PC-3 (cell line): ENCODE results near the gene TESK2. TPM values are rescaled to one million over a fixed set of nuclear protein-coding genes. Genes with fewer than 3 reads are reported as not detected.

ENCODE experiments used
- ATAC-seq: fragments of 200-7000 bp; cut with Tn5 transposase; 2 replicates; pipeline ENCODE4 v1.9.1; 2020; ENCODE audit warnings: mild to moderate bottlenecking, moderate library complexity
- BruUV-seq: library from RNA; stranded (reverse); fragments of 400-500 nt; replicated peaks from 2 replicates; lab custom pipeline; 2021; lab: Mats Ljungman, UMichigan
- CTCF ChIA-PET: fragments of 300-600 bp; sonication (Branson Sonifier 250); formaldehyde crosslinking; loops from one replicate; lab custom pipeline; 2022; ENCODE audit warnings: antibody characterized with exemption; lab: Charles Lee
- POLR2A ChIA-PET: fragments of 300-600 bp; sonication (Branson Sonifier 250); formaldehyde crosslinking; loops from one replicate; lab custom pipeline; 2022; ENCODE audit warnings: antibody characterized with exemption; ENCODE audit not compliant: unreplicated experiment; lab: Charles Lee
- DNase-seq: peaks from one replicate; pipeline ENCODE4 v3.0.0-alpha.2; 2015
- H2AFZ ChIP-seq: fragments of 300-600 bp; sonication (generic); 2 replicates; pipeline ENCODE4 v1.6.0; 2016; ENCODE audit warnings: antibody characterized with exemption, low read length
- H3F3A ChIP-seq: fragments of 300-600 bp; sonication (generic); one replicate; pipeline ENCODE4 v1.6.0; 2017; ENCODE audit warnings: antibody characterized with exemption, low read length, control low read depth, mild to moderate bottlenecking; ENCODE audit not compliant: unreplicated experiment
- H3K27ac ChIP-seq: fragments of 300-600 bp; sonication (generic); 2 replicates; pipeline ENCODE4 v1.5.1; 2016; ENCODE audit warnings: mild to moderate bottlenecking, low read length
- H3K27me3 ChIP-seq: fragments of 300-600 bp; sonication (generic); 2 replicates; pipeline ENCODE4 v1.6.1; 2016; ENCODE audit warnings: low read length, mixed read lengths
- H3K36me3 ChIP-seq: fragments of 300-600 bp; sonication (generic); 2 replicates; pipeline ENCODE4 v1.6.1; 2016; ENCODE audit warnings: low read depth, mixed run types, low read length, mixed read lengths
- H3K4me1 ChIP-seq: fragments of 300-600 bp; sonication (generic); 2 replicates; pipeline ENCODE4 v1.5.1; 2016; ENCODE audit warnings: low read length; ENCODE audit not compliant: insufficient read depth
- H3K4me2 ChIP-seq: fragments of 300-600 bp; sonication (generic); 2 replicates; pipeline ENCODE4 v1.6.0; 2016; ENCODE audit warnings: low read length
- H3K4me3 ChIP-seq: fragments of 300-600 bp; sonication (generic); 2 replicates; pipeline ENCODE4 v1.5.1; 2016; ENCODE audit warnings: mild to moderate bottlenecking, low read length, mixed read lengths
- H3K79me2 ChIP-seq: fragments of 300-600 bp; sonication (generic); 2 replicates; pipeline ENCODE4 v1.6.1; 2017; ENCODE audit warnings: low read length, mixed read lengths
- H3K9ac ChIP-seq: fragments of 300-600 bp; sonication (generic); 2 replicates; pipeline ENCODE4 v1.6.0; 2016; ENCODE audit warnings: mild to moderate bottlenecking, low read length
- H3K9me2 ChIP-seq: fragments of 300-600 bp; sonication (generic); replicated peaks from 2 replicates; pipeline ENCODE4 v1.6.1; 2016; ENCODE audit warnings: mixed run types, low read length, mixed read lengths
- H3K9me3 ChIP-seq: fragments of 300-600 bp; sonication (generic); 2 replicates; pipeline ENCODE4 v1.6.1; 2016; ENCODE audit warnings: low read length, mixed read lengths
- H4K20me1 ChIP-seq: fragments of 300-600 bp; sonication (generic); 2 replicates; pipeline ENCODE4 v1.6.1; 2016; ENCODE audit warnings: low read length, mixed read lengths
- EZH2 ChIP-seq: fragments of 300-600 bp; sonication (generic); IDR thresholded peaks from one replicate; pipeline ENCODE4 v1.6.1; 2017; ENCODE audit warnings: antibody characterized with exemption, mild to moderate bottlenecking, low read length; ENCODE audit not compliant: unreplicated experiment
- EZH2phosphoT487 ChIP-seq: fragments of 300-600 bp; sonication (generic); IDR thresholded peaks from 2 replicates; pipeline ENCODE4 v1.6.1; 2018; ENCODE audit warnings: mild to moderate bottlenecking, antibody characterized with exemption, low read length, borderline replicate concordance
- intact Hi-C: fragments of 100-400 bp; cut with micrococcal nuclease; formaldehyde crosslinking; loops from 2 replicates; pipeline ENCODE4 v1.9.0; 2023
- total RNA-seq: library from RNA; depleted of rRNA; stranded (reverse); fragments of >200 nt; gene quantifications from 2 replicates; pipeline ENCODE4 v1.2.3, GENCODE V29; 2014
- TF ChIP-seq, protein P1 (sequence below): fragments of 300-600 bp; sonication (generic); conservative IDR thresholded peaks from 2 replicates; pipeline ENCODE4 v1.5.1; 2017; ENCODE audit warnings: antibody characterized with exemption, low read depth, mild to moderate bottlenecking, low read length

TESK2 gene
- total RNA-seq, 1 experiment from 2014 or later, result 6.0 TPM

- BruUV-seq, result no TSS peak
Measured at GRCh38 chr1:45331436-45332345, 159.3 kb downstream of the TESK2 start.

GRCh38 chr1:45329445-45329844 lies 161.5 kb downstream of the TESK2 start:
- Histone ChIP-seq H3F3A (no peaks in the 10 kb centered on the region), H3K4me2 (peak overlapping the region; percentile 20), H3K27ac (no peak overlapping the region), H3K4me3 (no peak overlapping the region), H4K20me1 (no peaks in the 10 kb centered on the region), H3K9ac (no peak overlapping the region), H3K4me1 (peaks cover 13% of the 10 kb centered on the region), H3K27me3 (no peaks in the 10 kb centered on the region), H3K9me2 (no peaks in the 10 kb centered on the region), H3K9me3 (no peaks in the 10 kb centered on the region), H3K79me2 (no peaks in the 10 kb centered on the region), H2AFZ (no peak overlapping the region), H3K36me3 (no peaks in the 10 kb centered on the region)
- BruUV-seq, result no TSS peak
- CTCF ChIA-PET, result interaction anchor here (0.5 to 0.6 kb wide), 2 partner anchors 26 to 376 kb away, joined by 5 to 7 read pairs; no protein-coding TSS in a partner anchor
- intact Hi-C loops, result no loop called here
- ATAC-seq (peak; percentile 79), DNase-seq (peak; percentile 56)
- POLR2A ChIA-PET, result no interaction called here
- TF ChIP-seq EZH2phosphoT487, result no peak
- no peak for TF ChIP-seq EZH2
- TF ChIP-seq, protein P1, sequence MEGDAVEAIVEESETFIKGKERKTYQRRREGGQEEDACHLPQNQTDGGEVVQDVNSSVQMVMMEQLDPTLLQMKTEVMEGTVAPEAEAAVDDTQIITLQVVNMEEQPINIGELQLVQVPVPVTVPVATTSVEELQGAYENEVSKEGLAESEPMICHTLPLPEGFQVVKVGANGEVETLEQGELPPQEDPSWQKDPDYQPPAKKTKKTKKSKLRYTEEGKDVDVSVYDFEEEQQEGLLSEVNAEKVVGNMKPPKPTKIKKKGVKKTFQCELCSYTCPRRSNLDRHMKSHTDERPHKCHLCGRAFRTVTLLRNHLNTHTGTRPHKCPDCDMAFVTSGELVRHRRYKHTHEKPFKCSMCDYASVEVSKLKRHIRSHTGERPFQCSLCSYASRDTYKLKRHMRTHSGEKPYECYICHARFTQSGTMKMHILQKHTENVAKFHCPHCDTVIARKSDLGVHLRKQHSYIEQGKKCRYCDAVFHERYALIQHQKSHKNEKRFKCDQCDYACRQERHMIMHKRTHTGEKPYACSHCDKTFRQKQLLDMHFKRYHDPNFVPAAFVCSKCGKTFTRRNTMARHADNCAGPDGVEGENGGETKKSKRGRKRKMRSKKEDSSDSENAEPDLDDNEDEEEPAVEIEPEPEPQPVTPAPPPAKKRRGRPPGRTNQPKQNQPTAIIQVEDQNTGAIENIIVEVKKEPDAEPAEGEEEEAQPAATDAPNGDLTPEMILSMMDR, result no peak

More at GRCh38 chr1:45331436-45332345, 159.3 kb downstream of the TESK2 start:
- Histone ChIP-seq H3K27ac (no peak overlapping the region), H3K4me1 (peaks cover 35% of the 10 kb centered on the region), H3K79me2 (no peaks in the 10 kb centered on the region), H3K27me3 (no peaks in the 10 kb centered on the region), H3K4me3 (no peak overlapping the region), H3K4me2 (no peak overlapping the region), H3K36me3 (no peaks in the 10 kb centered on the region), H3K9ac (no peak overlapping the region), H3K9me2 (no peaks in the 10 kb centered on the region), H2AFZ (no peak overlapping the region), H4K20me1 (no peaks in the 10 kb centered on the region), H3F3A (no peaks in the 10 kb centered on the region), H3K9me3 (no peaks in the 10 kb centered on the region)
- DNase-seq, result no peak
- CTCF ChIA-PET, result no interaction called here
- POLR2A ChIA-PET, result no interaction called here
- TF ChIP-seq EZH2phosphoT487 (no peak), EZH2 (no peak)
- TF ChIP-seq, protein P1, result no peak
- no peak for ATAC-seq
- intact Hi-C loops, result no loop called here

GRCh38 chr1:45328680-45329079 lies 162.3 kb downstream of the TESK2 start:
- no peak overlapping the region for H3K4me3 ChIP-seq
- H3K27me3 ChIP-seq, result no peaks in the 10 kb centered on the region
- no peaks in the 10 kb centered on the region for H3K36me3 ChIP-seq
- peaks cover 9% of the 10 kb centered on the region for H3K4me1 ChIP-seq
- no peak for TF ChIP-seq EZH2
- TF ChIP-seq, protein P1, result no peak
- no peak for TF ChIP-seq EZH2phosphoT487
- no TSS peak for BruUV-seq
- no peak overlapping the region for H3K4me2 ChIP-seq
- no peaks in the 10 kb centered on the region for H3K9me2 ChIP-seq
- no peaks in the 10 kb centered on the region for H3F3A ChIP-seq
- no peaks in the 10 kb centered on the region for H3K79me2 ChIP-seq
- POLR2A ChIA-PET, result no interaction called here
- H3K27ac ChIP-seq, result no peak overlapping the region
- CTCF ChIA-PET, result no interaction called here
- no peaks in the 10 kb centered on the region for H3K9me3 ChIP-seq
- DNase-seq (no peak), ATAC-seq (no peak)
- intact Hi-C loops, result no loop called here
- no peaks in the 10 kb centered on the region for H4K20me1 ChIP-seq
- H3K9ac ChIP-seq, result no peak overlapping the region
- H2AFZ ChIP-seq, result no peak overlapping the region
